HUES6 (cell line): ENCODE data around the gene SERPINA12.

ENCODE experiments used
- H3K27ac ChIP-seq: 2 replicates; pipeline ENCODE4 v1.7.0; 2013; ENCODE audit warnings: low read depth, mild to moderate bottlenecking, low read length, inconsistent platforms
- H3K27me3 ChIP-seq: 2 replicates; pipeline ENCODE4 v1.6.1; 2013; ENCODE audit warnings: low read length; ENCODE audit not compliant: control insufficient read depth, insufficient read depth
- H3K36me3 ChIP-seq: 2 replicates; pipeline ENCODE4 v1.6.1; 2013; ENCODE audit warnings: low read length; ENCODE audit not compliant: control insufficient read depth, insufficient read depth
- H3K4me1 ChIP-seq: 2 replicates; pipeline ENCODE4 v1.6.1; 2013; ENCODE audit warnings: low read length; ENCODE audit not compliant: control insufficient read depth, insufficient read depth
- H3K4me3 ChIP-seq: 2 replicates; pipeline ENCODE4 v1.5.1; 2013; ENCODE audit warnings: low read depth, low read length
- H3K9ac ChIP-seq: one replicate; pipeline ENCODE4 v1.6.1; 2013; ENCODE audit warnings: mild to moderate bottlenecking, low read length
- H3K9me3 ChIP-seq: 2 replicates; pipeline ENCODE4 v1.6.1; 2013; ENCODE audit warnings: low read depth, low read length; ENCODE audit not compliant: control insufficient read depth, insufficient read depth

SERPINA12 gene

GRCh38 chr14:94473666-94474410, 35.4 kb downstream of the SERPINA12 start:
- no peak overlapping the region for H3K9ac ChIP-seq
- H3K27ac ChIP-seq = no peak overlapping the region
- no peaks in the 10 kb centered on the region for H3K36me3 ChIP-seq
- H3K4me3 ChIP-seq = no peak overlapping the region
- peaks cover 8% of the 10 kb centered on the region; the same call in 1 of the 2 replicates for H3K9me3 ChIP-seq
- H3K27me3 ChIP-seq = no peaks in the 10 kb centered on the region
- 0 out of 2 replicates have a peak, but pooled peaks cover 4% of the 10 kb centered on the region for H3K4me1 ChIP-seq

- Histone ChIP-seq H3K9ac (no peak overlapping the region), H3K27ac (no peak overlapping the region), H3K36me3 (no peaks in the 10 kb centered on the region), H3K4me3 (no peak overlapping the region), H3K9me3 (peaks cover 5% of the 10 kb centered on the region; the same call in 1 of the 2 replicates), H3K27me3 (no peaks in the 10 kb centered on the region), H3K4me1 (0 out of 2 replicates have a peak, but pooled peaks cover 4% of the 10 kb centered on the region)
Measured at GRCh38 chr14:94472842-94473241, 36.4 kb downstream of the SERPINA12 start.

- Histone ChIP-seq H3K27ac (no peak overlapping the region), H3K4me3 (no peak overlapping the region), H3K9ac (no peak overlapping the region), H3K9me3 (no peaks in the 10 kb centered on the region), H3K27me3 (0 out of 2 replicates have a peak, but pooled peaks cover 2% of the 10 kb centered on the region), H3K36me3 (no peaks in the 10 kb centered on the region), H3K4me1 (0 out of 2 replicates have a peak, but pooled peaks cover 4% of the 10 kb centered on the region)
Measured at GRCh38 chr14:94471045-94471444, 38.2 kb downstream of the SERPINA12 start.

- Histone ChIP-seq H3K4me1 (0 out of 2 replicates have a peak, but pooled peaks cover 4% of the 10 kb centered on the region), H3K36me3 (no peaks in the 10 kb centered on the region), H3K27ac (no peak overlapping the region)
Measured at GRCh38 chr14:94470311-94470710, 39.0 kb downstream of the SERPINA12 start.

GRCh38 chr14:94469261-94469660, 40.0 kb downstream of the SERPINA12 start:
- Histone ChIP-seq H3K4me3 (no peak overlapping the region), H3K27me3 (0 out of 2 replicates have a peak, but pooled peaks cover 4% of the 10 kb centered on the region), H3K36me3 (no peaks in the 10 kb centered on the region), H3K27ac (no peak overlapping the region), H3K4me1 (no peaks in the 10 kb centered on the region), H3K9me3 (peaks cover 7% of the 10 kb centered on the region; the same call in 1 of the 2 replicates), H3K9ac (no peak overlapping the region)

More at GRCh38 chr14:94470311-94470710, 39.0 kb downstream of the SERPINA12 start:
- H3K9me3 ChIP-seq = no peaks in the 10 kb centered on the region; the same call in 1 of the 2 replicates
- no peak overlapping the region for H3K4me3 ChIP-seq
- no peak overlapping the region for H3K9ac ChIP-seq
- H3K27me3 ChIP-seq = 0 out of 2 replicates have a peak, but pooled peaks cover 4% of the 10 kb centered on the region

- Histone ChIP-seq H3K9me3 (peaks cover 8% of the 10 kb centered on the region; the same call in 1 of the 2 replicates), H3K27me3 (0 out of 2 replicates have a peak, but pooled peaks cover 4% of the 10 kb centered on the region), H3K27ac (no peak overlapping the region), H3K4me1 (no peaks in the 10 kb centered on the region), H3K9ac (no peak overlapping the region), H3K4me3 (no peak overlapping the region), H3K36me3 (no peaks in the 10 kb centered on the region)
Measured at GRCh38 chr14:94467728-94468520, 41.3 kb downstream of the SERPINA12 start.

GRCh38 chr14:94466706-94467370, 42.4 kb downstream of the SERPINA12 start:
- Histone ChIP-seq H3K36me3 (no peaks in the 10 kb centered on the region), H3K4me3 (no peak overlapping the region), H3K27ac (no peak overlapping the region), H3K27me3 (0 out of 2 replicates have a peak, but pooled peaks cover 4% of the 10 kb centered on the region), H3K9ac (no peak overlapping the region), H3K4me1 (no peaks in the 10 kb centered on the region), H3K9me3 (peaks cover 8% of the 10 kb centered on the region; the same call in 1 of the 2 replicates)

GRCh38 chr14:94465042-94465441, 44.2 kb downstream of the SERPINA12 start:
- no peaks in the 10 kb centered on the region for H3K36me3 ChIP-seq
- H3K27me3 ChIP-seq = 0 out of 2 replicates have a peak, but pooled peaks cover 4% of the 10 kb centered on the region
- no peak overlapping the region for H3K27ac ChIP-seq

GRCh38 chr14:94464290-94464689, 45.0 kb downstream of the SERPINA12 start:
- no peak overlapping the region for H3K27ac ChIP-seq
- H3K4me3 ChIP-seq = no peak overlapping the region
- H3K9me3 ChIP-seq = peaks cover 8% of the 10 kb centered on the region; the same call in 1 of the 2 replicates
- H3K9ac ChIP-seq = no peak overlapping the region
- H3K36me3 ChIP-seq = no peaks in the 10 kb centered on the region
- 0 out of 2 replicates have a peak, but pooled peaks cover 4% of the 10 kb centered on the region for H3K27me3 ChIP-seq
- no peaks in the 10 kb centered on the region for H3K4me1 ChIP-seq

More at GRCh38 chr14:94465042-94465441, 44.2 kb downstream of the SERPINA12 start:
- Histone ChIP-seq H3K9ac (no peak overlapping the region), H3K4me3 (no peak overlapping the region), H3K4me1 (no peaks in the 10 kb centered on the region), H3K9me3 (peaks cover 8% of the 10 kb centered on the region; the same call in 1 of the 2 replicates)

- peaks cover 8% of the 10 kb centered on the region; the same call in 1 of the 2 replicates for H3K9me3 ChIP-seq
- no peaks in the 10 kb centered on the region for H3K4me1 ChIP-seq
- 0 out of 2 replicates have a peak, but pooled peaks cover 4% of the 10 kb centered on the region for H3K27me3 ChIP-seq
- H3K27ac ChIP-seq = no peak overlapping the region
- no peaks in the 10 kb centered on the region for H3K36me3 ChIP-seq
- no peak overlapping the region for H3K9ac ChIP-seq
- no peak overlapping the region for H3K4me3 ChIP-seq
Measured at GRCh38 chr14:94462763-94463572, 46.3 kb downstream of the SERPINA12 start.
